SU-DHL-6 (cell line): ENCODE data around the gene SRCAP.

ENCODE experiments used
- EZH2phosphoT487 ChIP-seq: fragments of 200-600 bp; sonication (generic), shearing (Covaris generic); conservative IDR thresholded peaks from 2 replicates; pipeline ENCODE4 v1.6.1; 2018; ENCODE audit warnings: mild to moderate bottlenecking, antibody characterized with exemption, low read length, moderate library complexity, mixed read lengths
- TF ChIP-seq, protein P1 (sequence below): fragments of 200-600 bp; sonication (generic); IDR thresholded peaks from one replicate; pipeline ENCODE4 v1.5.1; 2017; ENCODE audit warnings: antibody characterized with exemption, mild to moderate bottlenecking, low read length, moderate library complexity; ENCODE audit not compliant: insufficient read depth, poor library complexity, severe bottlenecking

DNA sequence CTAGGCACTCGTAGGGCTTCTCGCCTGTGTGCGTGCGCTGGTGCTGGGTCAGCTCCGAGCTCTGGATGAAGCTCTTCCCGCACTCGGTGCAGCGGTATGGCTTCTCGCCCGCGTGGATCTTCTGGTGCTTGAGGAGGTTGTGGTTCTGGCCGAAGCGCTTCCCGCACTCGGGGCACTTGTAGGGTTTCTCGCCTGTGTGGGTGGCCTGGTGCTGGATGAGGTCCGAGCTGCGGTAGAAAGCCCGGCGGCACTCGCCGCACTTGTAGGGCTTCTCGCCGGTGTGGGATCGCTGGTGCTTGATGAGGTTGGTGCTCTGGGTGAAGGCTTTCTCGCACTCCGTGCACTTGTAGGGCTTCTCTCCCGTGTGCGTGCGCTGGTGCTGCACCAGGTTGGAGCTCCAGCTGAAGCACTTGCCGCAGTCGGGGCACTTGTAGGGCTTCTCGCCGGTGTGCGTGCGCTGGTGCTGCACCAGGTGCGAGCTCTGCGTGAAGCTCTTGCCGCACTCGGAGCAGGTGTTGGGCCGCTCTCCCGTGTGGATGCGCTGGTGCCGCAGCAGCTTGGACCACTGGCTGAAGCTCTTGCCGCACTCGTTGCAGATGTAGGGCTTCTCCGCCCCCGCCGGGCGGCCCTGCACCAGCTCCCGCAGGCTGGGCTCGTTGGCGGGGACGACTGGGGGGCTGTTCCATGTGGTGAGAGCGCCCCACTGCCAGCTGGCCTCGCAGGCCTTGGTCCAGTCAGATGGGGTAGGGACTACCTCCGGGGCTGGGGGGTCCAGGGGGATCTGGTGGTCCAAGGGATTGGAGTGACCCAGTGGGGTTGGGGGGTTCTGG is 84.5 kb downstream of the SRCAP start:
- TF ChIP-seq, protein P1, sequence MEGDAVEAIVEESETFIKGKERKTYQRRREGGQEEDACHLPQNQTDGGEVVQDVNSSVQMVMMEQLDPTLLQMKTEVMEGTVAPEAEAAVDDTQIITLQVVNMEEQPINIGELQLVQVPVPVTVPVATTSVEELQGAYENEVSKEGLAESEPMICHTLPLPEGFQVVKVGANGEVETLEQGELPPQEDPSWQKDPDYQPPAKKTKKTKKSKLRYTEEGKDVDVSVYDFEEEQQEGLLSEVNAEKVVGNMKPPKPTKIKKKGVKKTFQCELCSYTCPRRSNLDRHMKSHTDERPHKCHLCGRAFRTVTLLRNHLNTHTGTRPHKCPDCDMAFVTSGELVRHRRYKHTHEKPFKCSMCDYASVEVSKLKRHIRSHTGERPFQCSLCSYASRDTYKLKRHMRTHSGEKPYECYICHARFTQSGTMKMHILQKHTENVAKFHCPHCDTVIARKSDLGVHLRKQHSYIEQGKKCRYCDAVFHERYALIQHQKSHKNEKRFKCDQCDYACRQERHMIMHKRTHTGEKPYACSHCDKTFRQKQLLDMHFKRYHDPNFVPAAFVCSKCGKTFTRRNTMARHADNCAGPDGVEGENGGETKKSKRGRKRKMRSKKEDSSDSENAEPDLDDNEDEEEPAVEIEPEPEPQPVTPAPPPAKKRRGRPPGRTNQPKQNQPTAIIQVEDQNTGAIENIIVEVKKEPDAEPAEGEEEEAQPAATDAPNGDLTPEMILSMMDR: no peak
- no peak for TF ChIP-seq EZH2phosphoT487
